DND-41 (cell line): ENCODE results near the gene CFAP410.

ENCODE experiments used
- ATAC-seq: fragments of 200-7000 bp; cut with Tn5 transposase; 3 replicates; pipeline ENCODE4 v1.9.1; 2021; ENCODE audit warnings: low read depth; ENCODE audit not compliant: insufficient read depth
- DNase-seq: peaks from one replicate; pipeline ENCODE4 v3.0.0-alpha.2; 2020
- H2AFZ ChIP-seq: 2 replicates; pipeline ENCODE4 v1.6.0; 2012; ENCODE audit warnings: low read depth, low read length
- H3K27ac ChIP-seq: 2 replicates; pipeline ENCODE4 v1.5.1; 2012; ENCODE audit warnings: low read length, inconsistent platforms
- H3K27me3 ChIP-seq: fragments of 200-600 bp; sonication (generic); 2 replicates; pipeline ENCODE4 v1.6.0; 2012; ENCODE audit warnings: low read length, mild to moderate bottlenecking, inconsistent platforms; ENCODE audit not compliant: insufficient read depth, poor library complexity
- H3K36me3 ChIP-seq: 2 replicates; pipeline ENCODE4 v1.5.1; 2012; ENCODE audit warnings: low read length, inconsistent platforms; ENCODE audit not compliant: insufficient read depth
- H3K4me1 ChIP-seq: 2 replicates; pipeline ENCODE4 v1.5.1; 2012; ENCODE audit warnings: mild to moderate bottlenecking, low read length; ENCODE audit not compliant: insufficient read depth
- H3K4me2 ChIP-seq: 2 replicates; pipeline ENCODE4 v1.6.0; 2012; ENCODE audit warnings: mild to moderate bottlenecking, moderate library complexity, low read length, inconsistent platforms; ENCODE audit not compliant: insufficient read depth
- H3K4me3 ChIP-seq, 2 experiments: fragments of 200-600 bp in 1 of 2; shearing (Covaris generic) in 1 of 2; 2 replicates each; pipeline ENCODE4 v1.5.1; 2012 to 2016; ENCODE audit warnings: inconsistent platforms in 2 of 2, low read length in 2 of 2, mild to moderate bottlenecking in 2 of 2, low read depth in 1 of 2, moderate library complexity in 1 of 2
- H3K79me2 ChIP-seq: 2 replicates; pipeline ENCODE4 v1.6.0; 2012; ENCODE audit warnings: low read length, inconsistent platforms; ENCODE audit not compliant: insufficient read depth
- H3K9ac ChIP-seq: 2 replicates; pipeline ENCODE4 v1.6.0; 2012; ENCODE audit warnings: low read depth, mild to moderate bottlenecking, inconsistent platforms, low read length, moderate library complexity
- H3K9me3 ChIP-seq: 2 replicates; pipeline ENCODE4 v1.5.1; 2012; ENCODE audit warnings: low read length, moderate library complexity, mild to moderate bottlenecking, inconsistent platforms; ENCODE audit not compliant: insufficient read depth, severe bottlenecking
- H4K20me1 ChIP-seq: 2 replicates; pipeline ENCODE4 v1.6.0; 2012; ENCODE audit warnings: low read length; ENCODE audit not compliant: insufficient read depth
- CTCF ChIP-seq: IDR thresholded peaks from 2 replicates; pipeline ENCODE4 v1.5.1; 2012; ENCODE audit warnings: borderline replicate concordance, low read length, moderate library complexity, mild to moderate bottlenecking; ENCODE audit not compliant: poor library complexity, severe bottlenecking; ENCODE audit errors: extremely low read depth
- EZH2 ChIP-seq: IDR thresholded peaks from 3 replicates; pipeline ENCODE4 v1.6.1; 2012; ENCODE audit warnings: borderline replicate concordance, low read depth, mild to moderate bottlenecking, moderate library complexity, low read length, inconsistent platforms; ENCODE audit not compliant: severe bottlenecking

The CFAP410 gene

GRCh38 chr21:44323591-44323990 lies 15.6 kb downstream of the CFAP410 start:
- ATAC-seq, result no peak
- TF ChIP-seq EZH2 (no peak), CTCF (no peak)
- H3K36me3 ChIP-seq, result peaks cover 87% of the 10 kb centered on the region

GRCh38 chr21:44322621-44323325 lies 16.4 kb downstream of the CFAP410 start:
- Histone ChIP-seq H3K27me3 (no peaks in the 10 kb centered on the region), H3K36me3 (peaks cover 90% of the 10 kb centered on the region), H3K79me2 (no peaks in the 10 kb centered on the region), H2AFZ (no peak overlapping the region), H3K4me3 (no peak overlapping the region), H3K4me2 (no peak overlapping the region), H3K9ac (no peak overlapping the region), H3K27ac (no peak overlapping the region), H3K4me1 (no peaks in the 10 kb centered on the region), H4K20me1 (peaks cover 33% of the 10 kb centered on the region), H3K9me3 (no peaks in the 10 kb centered on the region)
- DNase-seq (no peak), ATAC-seq (no peak)
- TF ChIP-seq EZH2, result no peak
- no peak for TF ChIP-seq CTCF

More at GRCh38 chr21:44323591-44323990, 15.6 kb downstream of the CFAP410 start:
- Histone ChIP-seq H4K20me1 (peaks cover 28% of the 10 kb centered on the region), H2AFZ (no peak overlapping the region), H3K9me3 (no peaks in the 10 kb centered on the region), H3K27me3 (no peaks in the 10 kb centered on the region), H3K9ac (no peak overlapping the region), H3K27ac (no peak overlapping the region), H3K4me1 (no peaks in the 10 kb centered on the region), H3K4me3 (no peak overlapping the region), H3K79me2 (no peaks in the 10 kb centered on the region), H3K4me2 (no peak overlapping the region)
- DNase-seq, result no peak

- Histone ChIP-seq H3K4me1 (no peaks in the 10 kb centered on the region), H3K4me2 (no peak overlapping the region), H4K20me1 (peaks cover 28% of the 10 kb centered on the region), H3K9ac (no peak overlapping the region), H3K27me3 (no peaks in the 10 kb centered on the region), H3K27ac (no peak overlapping the region), H2AFZ (no peak overlapping the region), H3K4me3 (no peak overlapping the region), H3K9me3 (no peaks in the 10 kb centered on the region), H3K36me3 (peaks cover 90% of the 10 kb centered on the region), H3K79me2 (no peaks in the 10 kb centered on the region)
- TF ChIP-seq EZH2 (no peak), CTCF (no peak)
- no peak for ATAC-seq
- DNase-seq, result no peak
Observed at GRCh38 chr21:44321846-44322450, 17.2 kb downstream of the CFAP410 start.
